Neuronal stem cell (in vitro differentiated cells): ENCODE measurements around the gene KRT24.

Experiments used
- DNase-seq: peaks from one replicate; pipeline ENCODE4 v3.0.0-alpha.2; 2013; ENCODE audit warnings: low spot score
- H2AFZ ChIP-seq: one replicate; pipeline ENCODE4 v1.6.1; 2013; ENCODE audit warnings: mild to moderate bottlenecking, low read length, inconsistent platforms
- H2AK5ac ChIP-seq: 2 replicates; pipeline ENCODE4 v1.6.1; 2013; ENCODE audit warnings: low read depth, mild to moderate bottlenecking, inconsistent platforms, low read length, moderate library complexity, mixed read lengths
- H2BK120ac ChIP-seq: 2 replicates; pipeline ENCODE4 v1.6.1; 2013; ENCODE audit warnings: low read depth, mild to moderate bottlenecking, inconsistent platforms, low read length, moderate library complexity, mixed read lengths
- H2BK12ac ChIP-seq: one replicate; pipeline ENCODE4 v1.6.1; 2013; ENCODE audit warnings: low read length, inconsistent platforms
- H2BK15ac ChIP-seq: 2 replicates; pipeline ENCODE4 v1.6.1; 2013; ENCODE audit warnings: mild to moderate bottlenecking, low read length, inconsistent platforms, mixed read lengths
- H2BK5ac ChIP-seq: one replicate; pipeline ENCODE4 v1.6.1; 2013; ENCODE audit warnings: inconsistent platforms, mild to moderate bottlenecking, low read length, moderate library complexity
- H3K14ac ChIP-seq: one replicate; pipeline ENCODE4 v1.6.1; 2013; ENCODE audit warnings: low read length, inconsistent platforms
- H3K18ac ChIP-seq: 2 replicates; pipeline ENCODE4 v1.6.1; 2013; ENCODE audit warnings: low read length, inconsistent platforms
- H3K23ac ChIP-seq: 2 replicates; pipeline ENCODE4 v1.6.1; 2013; ENCODE audit warnings: low read depth, mild to moderate bottlenecking, mixed read lengths, low read length, inconsistent platforms; ENCODE audit not compliant: poor library complexity
- H3K27ac ChIP-seq: replicated peaks from 3 replicates; pipeline ENCODE4 v1.5.1; 2013; ENCODE audit warnings: low read length, inconsistent platforms
- H3K27me3 ChIP-seq, 3 experiments: 2 replicates each; pipeline ENCODE4 v1.6.1; 2013; ENCODE audit warnings: low read length in 3 of 3, mild to moderate bottlenecking in 2 of 3, inconsistent platforms in 1 of 3, low read depth in 1 of 3, mixed read lengths in 1 of 3, moderate library complexity in 1 of 3; ENCODE audit not compliant: control insufficient read depth in 3 of 3, insufficient read depth in 3 of 3
- H3K36me3 ChIP-seq, 2 donors: replicated peaks in 1 of 2; 2 replicates each; pipeline ENCODE4 v1.6.1; 2013; ENCODE audit warnings: low read length in 2 of 2; ENCODE audit not compliant: control insufficient read depth in 2 of 2, insufficient read depth in 2 of 2
- H3K4ac ChIP-seq: 2 replicates; pipeline ENCODE4 v1.6.1; 2013; ENCODE audit warnings: inconsistent platforms, mild to moderate bottlenecking, low read length, moderate library complexity
- H3K4me1 ChIP-seq, 2 donors: 1 replicate in 1 of 2; 2 replicates in 1 of 2; pipeline ENCODE4 v1.6.1; 2013; ENCODE audit warnings: low read length in 2 of 2, low read depth in 1 of 2; ENCODE audit not compliant: control insufficient read depth in 2 of 2, insufficient read depth in 1 of 2
- H3K4me2 ChIP-seq: one replicate; pipeline ENCODE4 v1.6.1; 2013; ENCODE audit warnings: mild to moderate bottlenecking, low read length, inconsistent platforms; ENCODE audit not compliant: insufficient read depth, poor library complexity, severe bottlenecking
- H3K4me3 ChIP-seq, 2 donors: 2 replicates each; pipeline ENCODE4 v1.5.1; 2013; ENCODE audit warnings: low read length in 2 of 2, mild to moderate bottlenecking in 2 of 2, inconsistent platforms in 1 of 2, moderate library complexity in 1 of 2
- H3K79me1 ChIP-seq: one replicate; pipeline ENCODE4 v1.6.1; 2013; ENCODE audit warnings: low read depth, mild to moderate bottlenecking, inconsistent platforms, low read length, moderate library complexity
- H3K9ac ChIP-seq: one replicate; pipeline ENCODE4 v1.6.1; 2013; ENCODE audit warnings: mild to moderate bottlenecking, low read depth, low read length, inconsistent platforms; ENCODE audit not compliant: poor library complexity
- H3K9me3 ChIP-seq, 2 donors: replicated peaks in 1 of 2; 2 replicates each; pipeline versions ENCODE3 to v1.6.1; 2013; ENCODE audit warnings: low read length in 2 of 2, mild to moderate bottlenecking in 2 of 2, inconsistent platforms in 1 of 2, low read depth in 1 of 2, mixed read lengths in 1 of 2, moderate library complexity in 1 of 2; ENCODE audit not compliant: control insufficient read depth in 2 of 2, insufficient read depth in 1 of 2
- H4K8ac ChIP-seq: one replicate; pipeline ENCODE4 v1.6.1; 2013; ENCODE audit warnings: low read depth, mild to moderate bottlenecking, inconsistent platforms, low read length, moderate library complexity
- H4K91ac ChIP-seq: one replicate; pipeline ENCODE4 v1.6.1; 2013; ENCODE audit warnings: low read length, low read depth, mild to moderate bottlenecking, inconsistent platforms; ENCODE audit not compliant: poor library complexity
- WGBS, 2 donors: extraction: QIAGEN DNeasy Blood & Tissue Kit; methylation state at CpG; one replicate each; pipeline ENCODE4 v1.1.7; 2013; ENCODE audit warnings: missing lambda C conversion rate in 2 of 2, mixed read lengths in 1 of 2; ENCODE audit not compliant: insufficient read length in 2 of 2, insufficient replicate concordance in 1 of 2; ENCODE audit errors: extremely low coverage in 2 of 2; 5-methylcytosine and 5-hydroxymethylcytosine counted together

Gene KRT24

GRCh38 chr17:40671282-40671681 is 32.3 kb downstream of the KRT24 start:
- H3K14ac ChIP-seq: no peak overlapping the region
- no peak overlapping the region for H4K8ac ChIP-seq
- H3K4me3 ChIP-seq: peak overlapping the region in 1 of 2 donors; percentile 9
- peak overlapping the region; percentile 38 for H3K18ac ChIP-seq
- H3K36me3 ChIP-seq: no peaks in the 10 kb centered on the region
- no peak overlapping the region for H2AFZ ChIP-seq
- H2BK12ac ChIP-seq: no peak overlapping the region
- H3K4ac ChIP-seq: no peak overlapping the region
- H2AK5ac ChIP-seq: no peak overlapping the region
- no peak overlapping the region for H2BK15ac ChIP-seq
- peaks cover 0 to 44% (median 0%) of the 10 kb centered on the region in 3 experiments for H3K27me3 ChIP-seq
- H2BK5ac ChIP-seq: no peak overlapping the region
- H3K23ac ChIP-seq: no peak overlapping the region
- no peak overlapping the region for H3K27ac ChIP-seq
- H3K4me2 ChIP-seq: no peak overlapping the region
- no peak overlapping the region for H4K91ac ChIP-seq
- H3K79me1 ChIP-seq: no peaks in the 10 kb centered on the region
- WGBS, 2 donors: no CpG with 5 or more reads among the region's 4 CpGs
- DNase-seq: no peak
- H2BK120ac ChIP-seq: no peak overlapping the region
- H3K9ac ChIP-seq: no peak overlapping the region
- H3K4me1 ChIP-seq: peaks cover 0 to 5% of the 10 kb centered on the region in 2 donors
- H3K9me3 ChIP-seq: no peaks in the 10 kb centered on the region

GRCh38 chr17:40666331-40666730 is 37.2 kb downstream of the KRT24 start:
- Histone ChIP-seq H3K36me3 (no peaks in the 10 kb centered on the region), H3K27me3 (peaks cover 0 to 61% (median 0%) of the 10 kb centered on the region in 3 experiments), H2BK120ac (no peak overlapping the region), H3K27ac (no peak overlapping the region), H3K9ac (no peak overlapping the region), H3K14ac (no peak overlapping the region), H2AFZ (no peak overlapping the region), H2BK15ac (no peak overlapping the region), H3K23ac (no peak overlapping the region), H2BK5ac (no peak overlapping the region), H3K79me1 (no peaks in the 10 kb centered on the region), H2BK12ac (no peak overlapping the region), H3K4me3 (no peak overlapping the region), H4K91ac (no peak overlapping the region), H3K4ac (no peak overlapping the region), H3K4me2 (no peak overlapping the region), H3K18ac (no peak overlapping the region), H3K4me1 (peaks cover 0 to 5% of the 10 kb centered on the region in 2 donors), H2AK5ac (no peak overlapping the region), H4K8ac (no peak overlapping the region), H3K9me3 (no peaks in the 10 kb centered on the region)
- no peak for DNase-seq

- Histone ChIP-seq H3K27me3 (peaks cover 0 to 61% (median 0%) of the 10 kb centered on the region in 3 experiments), H3K36me3 (no peaks in the 10 kb centered on the region), H4K8ac (no peak within 1 kb of the TSS), H3K18ac (no peak within 1 kb of the TSS), H2BK5ac (no peak within 1 kb of the TSS), H3K9ac (no peak within 1 kb of the TSS), H2BK15ac (no peak within 1 kb of the TSS), H3K23ac (no peak within 1 kb of the TSS), H2AK5ac (no peak within 1 kb of the TSS), H4K91ac (no peak within 1 kb of the TSS), H3K9me3 (no peaks in the 10 kb centered on the region), H2BK120ac (no peak within 1 kb of the TSS), H3K14ac (no peak within 1 kb of the TSS), H3K4me2 (peak within 1 kb of the TSS; percentile 49), H2BK12ac (no peak within 1 kb of the TSS), H3K4me1 (peaks cover 0 to 3% of the 10 kb centered on the region in 2 donors), H3K4ac (no peak within 1 kb of the TSS), H3K79me1 (no peaks in the 10 kb centered on the region), H2AFZ (peak within 1 kb of the TSS; percentile 62), H3K27ac (no peak within 1 kb of the TSS), H3K4me3 (no peak within 1 kb of the TSS)
- no peak for DNase-seq
- no CpG with 5 or more reads among the region's 12 CpGs for WGBS, 2 donors
These were observed 38.8 kb downstream of the KRT24 start, which contains the start of gene KRT222 for GRCh38 chr17:40664582-40665333. TSS of gene KRT222 (minus strand) at chr17:40665177. CDS start at chr17:40665099, 78 bp downstream.

GRCh38 chr17:40663252-40663651 is 40.3 kb downstream of the KRT24 start:
- Histone ChIP-seq H3K14ac (no peak overlapping the region), H2BK5ac (no peak overlapping the region), H4K8ac (no peak overlapping the region), H2AFZ (no peak overlapping the region), H3K18ac (no peak overlapping the region), H3K27ac (no peak overlapping the region), H4K91ac (no peak overlapping the region), H3K4me3 (no peak overlapping the region), H3K79me1 (no peaks in the 10 kb centered on the region), H3K4me1 (peaks cover 0 to 3% of the 10 kb centered on the region in 2 donors), H2BK120ac (no peak overlapping the region), H3K4me2 (no peak overlapping the region), H3K4ac (no peak overlapping the region), H3K9ac (no peak overlapping the region), H2BK12ac (no peak overlapping the region), H3K9me3 (no peaks in the 10 kb centered on the region), H3K27me3 (peaks cover 0 to 58% (median 0%) of the 10 kb centered on the region in 3 experiments), H2AK5ac (no peak overlapping the region), H3K23ac (no peak overlapping the region), H3K36me3 (no peaks in the 10 kb centered on the region), H2BK15ac (no peak overlapping the region)
- WGBS, 2 donors: no CpG with 5 or more reads among the region's 3 CpGs
- no peak for DNase-seq
